ENCODE data around the gene S100P.
"Not testable (repeated sequence)": the region's sequence is repeated elsewhere in the genome, so short reads cannot be mapped to it uniquely, and the experiment has no call there.

S100P gene

GRCh38 chr4:6693231-6694176, at the start of gene S100P:
S100P (plus strand) TSS chr4:6693878; CDS start chr4:6693933, 55 bp downstream.
- TF ChIP-seq CTCF (IDR thresholded peaks at IDR 0.05; ENCODE audit: borderline replicate concordance, insufficient read depth, low read depth, low read length): no peak
- no peak within 1 kb of the TSS for H3K4me3 ChIP-seq (ENCODE audit: low read depth, low read length)

- no peak for TF ChIP-seq CTCF (IDR thresholded peaks at IDR 0.05; ENCODE audit: borderline replicate concordance, insufficient read depth, low read depth, low read length)
- H3K4me3 ChIP-seq (ENCODE audit: low read depth, low read length): no peak overlapping the region
Observed at GRCh38 chr4:6644792-6645530, 48.7 kb upstream of the S100P start.

GRCh38 chr4:6647169-6647568, 46.5 kb upstream of the S100P start:
- no peak for TF ChIP-seq CTCF (IDR thresholded peaks at IDR 0.05; ENCODE audit: borderline replicate concordance, insufficient read depth, low read depth, low read length)
- no peak overlapping the region for H3K4me3 ChIP-seq (ENCODE audit: low read depth, low read length)

- H3K4me3 ChIP-seq (ENCODE audit: low read depth, low read length): no peak overlapping the region
- no peak for TF ChIP-seq CTCF (IDR thresholded peaks at IDR 0.05; ENCODE audit: borderline replicate concordance, insufficient read depth, low read depth, low read length)
Observed at GRCh38 chr4:6647582-6648230, 46.0 kb upstream of the S100P start.

- no peak for TF ChIP-seq CTCF (IDR thresholded peaks at IDR 0.05; ENCODE audit: borderline replicate concordance, insufficient read depth, low read depth, low read length)
- no peak overlapping the region for H3K4me3 ChIP-seq (ENCODE audit: low read depth, low read length)
Observed at GRCh38 chr4:6649216-6649615, 44.5 kb upstream of the S100P start.

- not testable (repeated sequence) for H3K4me3 ChIP-seq (ENCODE audit: low read depth, low read length)
Observed at GRCh38 chr4:6654211-6654610, 39.5 kb upstream of the S100P start.

GRCh38 chr4:6655291-6655690, 38.4 kb upstream of the S100P start:
- not testable (repeated sequence) for H3K4me3 ChIP-seq (ENCODE audit: low read depth, low read length)

All from GM12875 (cell line).